Mesendoderm (in vitro differentiated cells): ENCODE data around the gene PDE9A.

Source experiments
- DNase-seq: peaks from one replicate; pipeline ENCODE4 v3.0.0; 2013
- H2AK5ac ChIP-seq: 2 replicates; pipeline ENCODE4 v1.6.1; 2013; ENCODE audit warnings: low read length, inconsistent platforms
- H2BK120ac ChIP-seq: 2 replicates; pipeline ENCODE4 v1.6.1; 2013; ENCODE audit warnings: low read depth, mild to moderate bottlenecking, low read length, moderate library complexity, mixed read lengths
- H2BK15ac ChIP-seq: replicated peaks from 2 replicates; pipeline ENCODE4 v1.6.1; 2013; ENCODE audit warnings: low read depth, mild to moderate bottlenecking, moderate library complexity
- H2BK5ac ChIP-seq: 2 replicates; pipeline ENCODE4 v1.6.1; 2013; ENCODE audit warnings: low read length, inconsistent platforms
- H3K18ac ChIP-seq: 2 replicates; pipeline ENCODE4 v1.6.1; 2013; ENCODE audit warnings: mild to moderate bottlenecking, low read length, mixed read lengths
- H3K23ac ChIP-seq: one replicate; pipeline ENCODE4 v1.6.1; 2013; ENCODE audit warnings: low read length
- H3K27ac ChIP-seq: 2 replicates; pipeline ENCODE4 v1.5.1; 2013; ENCODE audit warnings: low read depth, mild to moderate bottlenecking, inconsistent platforms, low read length, moderate library complexity
- H3K27me3 ChIP-seq: 2 replicates; pipeline ENCODE4 v1.6.1; 2013; ENCODE audit warnings: low read length, control low read depth, mild to moderate bottlenecking, inconsistent platforms; ENCODE audit not compliant: insufficient read depth, poor library complexity
- H3K36me3 ChIP-seq: 2 replicates; pipeline ENCODE4 v1.6.1; 2013; ENCODE audit warnings: low read length, inconsistent platforms; ENCODE audit not compliant: control insufficient read depth, insufficient read depth
- H3K4ac ChIP-seq: one replicate; pipeline ENCODE4 v1.6.1; 2013; ENCODE audit warnings: low read depth, mild to moderate bottlenecking, low read length, moderate library complexity
- H3K4me1 ChIP-seq: 2 replicates; pipeline ENCODE4 v1.6.1; 2013; ENCODE audit warnings: low read depth, low read length, inconsistent platforms; ENCODE audit not compliant: control insufficient read depth
- H3K4me2 ChIP-seq: 2 replicates; pipeline ENCODE4 v1.6.1; 2013; ENCODE audit warnings: low read length
- H3K4me3 ChIP-seq: 2 replicates; pipeline ENCODE4 v1.5.1; 2013; ENCODE audit warnings: mild to moderate bottlenecking, low read length
- H3K56ac ChIP-seq: one replicate; pipeline ENCODE4 v1.6.1; 2013; ENCODE audit warnings: low read length
- H3K79me1 ChIP-seq: 2 replicates; pipeline ENCODE4 v1.6.1; 2013; ENCODE audit warnings: low read length, inconsistent platforms
- H3K79me2 ChIP-seq: 2 replicates; pipeline ENCODE4 v1.6.1; 2013; ENCODE audit warnings: mild to moderate bottlenecking, low read length; ENCODE audit not compliant: control insufficient read depth, insufficient read depth
- H3K9ac ChIP-seq: 2 replicates; pipeline ENCODE4 v1.6.1; 2013; ENCODE audit warnings: low read length, inconsistent platforms
- H4K5ac ChIP-seq: one replicate; pipeline ENCODE4 v1.6.1; 2013; ENCODE audit warnings: low read length
- H4K8ac ChIP-seq: one replicate; pipeline ENCODE4 v1.6.1; 2013; ENCODE audit warnings: low read depth, mild to moderate bottlenecking, control low read depth, low read length, moderate library complexity
- WGBS: extraction: QIAGEN DNeasy Blood & Tissue Kit; methylation state at CpG from one replicate; pipeline ENCODE4 v1.1.7; 2013; ENCODE audit warnings: low lambda C conversion rate, missing lambda C conversion rate; ENCODE audit not compliant: insufficient coverage; ENCODE audit errors: extremely low coverage; 5-methylcytosine and 5-hydroxymethylcytosine counted together

PDE9A gene

GRCh38 chr21:42751866-42752265 is 98.4 kb downstream of the PDE9A start:
- Histone ChIP-seq H4K5ac (no peak overlapping the region), H3K4me2 (no peak overlapping the region), H2BK120ac (no peak overlapping the region), H3K56ac (no peak overlapping the region), H2BK15ac (no peak overlapping the region), H3K27me3 (no peaks in the 10 kb centered on the region), H3K79me1 (no peaks in the 10 kb centered on the region), H3K23ac (no peak overlapping the region), H3K27ac (no peak overlapping the region), H3K4me1 (no peaks in the 10 kb centered on the region), H3K36me3 (peaks cover 1% of the 10 kb centered on the region), H3K9ac (no peak overlapping the region), H2BK5ac (no peak overlapping the region), H3K18ac (no peak overlapping the region), H2AK5ac (no peak overlapping the region), H3K4ac (no peak overlapping the region), H3K79me2 (no peaks in the 10 kb centered on the region), H3K4me3 (no peak overlapping the region), H4K8ac (no peak overlapping the region)
- no peak for DNase-seq
- WGBS: no CpG with 5 or more reads among the region's 9 CpGs

- H3K23ac ChIP-seq: no peak overlapping the region
- DNase-seq: no peak
- no peak overlapping the region for H2BK15ac ChIP-seq
- H3K4me3 ChIP-seq: no peak overlapping the region
- no peak overlapping the region for H2AK5ac ChIP-seq
- no peak overlapping the region for H3K56ac ChIP-seq
- H3K27ac ChIP-seq: no peak overlapping the region
- H3K4ac ChIP-seq: no peak overlapping the region
- H3K9ac ChIP-seq: no peak overlapping the region
- no peaks in the 10 kb centered on the region for H3K79me1 ChIP-seq
- H4K8ac ChIP-seq: no peak overlapping the region
- no peaks in the 10 kb centered on the region for H3K27me3 ChIP-seq
- no peaks in the 10 kb centered on the region for H3K4me1 ChIP-seq
- WGBS: no CpG with 5 or more reads among the region's 15 CpGs
- H3K36me3 ChIP-seq: peaks cover 1% of the 10 kb centered on the region
- H2BK5ac ChIP-seq: no peak overlapping the region
- H3K79me2 ChIP-seq: no peaks in the 10 kb centered on the region
- no peak overlapping the region for H4K5ac ChIP-seq
- no peak overlapping the region for H3K18ac ChIP-seq
- H2BK120ac ChIP-seq: no peak overlapping the region
- H3K4me2 ChIP-seq: no peak overlapping the region
These were observed 100.4 kb downstream of the PDE9A start for GRCh38 chr21:42753804-42754203.

DNA sequence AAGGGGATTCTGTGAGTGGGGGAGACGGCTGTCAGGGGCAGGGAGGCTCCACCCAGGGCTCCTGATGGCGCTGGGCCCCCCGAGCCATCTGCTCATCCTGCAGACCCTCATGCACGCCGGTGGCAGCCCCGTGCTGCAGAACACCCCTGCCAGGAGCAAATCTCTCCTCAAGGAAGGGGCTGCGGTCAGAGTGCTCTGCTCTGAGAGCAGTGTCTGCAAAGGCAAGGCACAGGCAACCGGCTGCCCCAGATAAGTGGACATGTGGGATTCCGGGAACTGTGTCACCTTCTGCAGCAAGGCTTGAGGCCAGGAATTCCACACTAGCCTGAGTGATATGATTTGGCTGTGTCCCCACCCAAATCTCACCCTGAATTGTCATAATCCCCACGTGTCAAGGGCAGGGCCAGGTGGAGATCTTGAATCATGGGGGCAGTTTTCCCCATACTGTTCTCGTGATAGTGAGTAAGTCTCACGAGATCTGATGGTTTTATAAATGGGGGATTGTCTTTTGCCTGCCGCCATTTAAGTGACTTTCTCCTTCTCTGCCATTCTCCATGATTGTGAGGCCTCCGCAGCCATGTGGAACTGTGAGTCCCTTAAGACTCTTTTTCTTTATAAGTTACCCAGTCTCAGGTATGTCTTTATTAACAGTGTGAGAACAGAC is 101.0 kb downstream of the PDE9A start:
- peak; percentile 8 for DNase-seq
- Histone ChIP-seq H3K79me2 (no peaks in the 10 kb centered on the region), H3K27ac (no peak overlapping the region), H2BK120ac (no peak overlapping the region), H3K4me3 (no peak overlapping the region), H3K4me2 (no peak overlapping the region), H3K56ac (no peak overlapping the region), H3K79me1 (no peaks in the 10 kb centered on the region), H2AK5ac (no peak overlapping the region), H4K5ac (no peak overlapping the region), H3K4me1 (no peaks in the 10 kb centered on the region), H2BK15ac (no peak overlapping the region), H3K36me3 (peaks cover 3% of the 10 kb centered on the region), H3K23ac (no peak overlapping the region), H2BK5ac (no peak overlapping the region), H3K27me3 (no peaks in the 10 kb centered on the region), H4K8ac (no peak overlapping the region), H3K4ac (no peak overlapping the region), H3K18ac (no peak overlapping the region), H3K9ac (no peak overlapping the region)
- WGBS: no CpG with 5 or more reads among the region's 14 CpGs

DNA sequence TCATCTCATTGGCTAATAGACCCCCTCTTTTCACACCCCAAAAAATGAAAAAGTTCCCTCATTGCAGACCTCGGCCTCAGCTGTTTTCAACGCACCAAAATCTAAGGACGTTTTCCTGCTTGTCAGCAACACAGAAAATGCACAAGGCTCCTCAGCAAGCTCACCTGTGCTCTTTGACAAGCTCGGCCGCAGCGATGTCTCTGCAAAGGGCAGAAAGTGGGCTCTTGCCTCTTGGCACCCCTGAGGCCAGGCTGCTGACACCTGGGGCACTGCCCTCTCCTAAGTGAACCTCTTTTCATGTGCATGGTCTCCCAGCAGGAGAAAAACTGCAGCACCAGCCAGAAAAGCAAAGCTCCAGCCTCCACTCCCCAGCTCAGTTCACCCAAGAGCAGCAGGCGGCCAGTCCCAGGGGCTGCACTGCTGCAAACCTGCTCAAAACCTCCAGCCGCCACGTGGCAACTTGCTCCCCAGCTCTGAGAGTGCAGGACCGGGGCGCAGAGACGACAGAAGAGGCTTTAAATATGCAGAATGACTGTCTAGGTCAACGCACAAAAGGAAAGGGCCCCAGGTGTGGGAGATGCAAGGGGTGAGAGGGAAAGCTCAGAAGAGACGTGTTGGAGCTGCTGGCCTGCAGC is 101.7 kb downstream of the PDE9A start:
- no peaks in the 10 kb centered on the region for H3K79me1 ChIP-seq
- H2BK15ac ChIP-seq: no peak overlapping the region
- no peak overlapping the region for H4K8ac ChIP-seq
- no peak overlapping the region for H3K27ac ChIP-seq
- no peak overlapping the region for H2BK5ac ChIP-seq
- H3K56ac ChIP-seq: no peak overlapping the region
- no peak overlapping the region for H3K4me3 ChIP-seq
- no CpG with 5 or more reads among the region's 14 CpGs for WGBS
- H3K27me3 ChIP-seq: no peaks in the 10 kb centered on the region
- H3K4ac ChIP-seq: no peak overlapping the region
- H3K18ac ChIP-seq: no peak overlapping the region
- H2BK120ac ChIP-seq: no peak overlapping the region
- H3K4me1 ChIP-seq: no peaks in the 10 kb centered on the region
- no peak overlapping the region for H3K9ac ChIP-seq
- H3K23ac ChIP-seq: no peak overlapping the region
- H3K79me2 ChIP-seq: no peaks in the 10 kb centered on the region
- H3K4me2 ChIP-seq: no peak overlapping the region
- peaks cover 3% of the 10 kb centered on the region for H3K36me3 ChIP-seq
- H2AK5ac ChIP-seq: no peak overlapping the region
- no peak overlapping the region for H4K5ac ChIP-seq
- DNase-seq: no peak

DNA sequence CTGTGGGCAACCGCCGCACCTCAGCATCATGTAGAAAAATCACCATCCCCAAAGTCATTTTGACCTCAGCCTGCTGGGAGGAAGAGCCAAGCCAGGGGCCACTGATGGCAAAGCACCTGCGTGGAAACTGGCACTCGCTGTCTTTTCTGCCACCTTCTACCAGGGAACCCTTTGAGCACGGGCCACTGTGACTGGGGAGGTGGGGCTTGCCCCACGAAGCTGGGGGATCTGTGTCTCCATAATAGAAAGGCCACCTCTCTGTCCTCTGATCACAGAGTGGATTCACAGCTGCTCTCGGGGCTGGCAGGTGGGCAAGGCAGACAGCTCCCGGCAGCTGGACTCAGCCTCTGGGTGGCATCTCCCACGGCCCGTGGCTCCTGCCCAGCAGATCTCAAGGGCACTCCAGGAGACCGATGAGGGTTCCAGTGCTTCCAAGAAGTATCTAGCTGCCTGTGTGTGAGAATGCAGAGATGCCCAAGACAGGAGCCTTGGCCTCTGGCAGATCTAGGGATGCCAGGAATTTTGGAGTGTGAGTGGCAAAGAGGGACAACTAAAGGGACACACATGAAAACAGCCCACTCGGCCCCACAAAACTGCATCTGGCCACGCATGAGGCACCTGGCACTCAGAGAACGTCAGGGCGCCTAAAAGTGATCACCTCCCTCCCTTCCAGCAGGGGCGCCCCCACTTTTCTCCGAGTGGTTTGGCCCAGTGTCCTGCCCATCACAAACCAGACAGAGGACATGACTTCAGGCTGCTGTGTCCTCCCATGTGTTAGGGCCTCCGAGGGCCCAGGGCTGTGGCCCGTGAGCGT is 102.6 kb downstream of the PDE9A start:
- H2BK5ac ChIP-seq: no peak overlapping the region
- no peak overlapping the region for H2BK120ac ChIP-seq
- no peak for DNase-seq
- H3K18ac ChIP-seq: no peak overlapping the region
- H3K56ac ChIP-seq: no peak overlapping the region
- no peaks in the 10 kb centered on the region for H3K4me1 ChIP-seq
- H3K27ac ChIP-seq: no peak overlapping the region
- H3K79me1 ChIP-seq: no peaks in the 10 kb centered on the region
- H3K4ac ChIP-seq: no peak overlapping the region
- H3K79me2 ChIP-seq: no peaks in the 10 kb centered on the region
- no peak overlapping the region for H3K4me2 ChIP-seq
- H3K4me3 ChIP-seq: no peak overlapping the region
- no peak overlapping the region for H4K5ac ChIP-seq
- H2AK5ac ChIP-seq: no peak overlapping the region
- peaks cover 3% of the 10 kb centered on the region for H3K36me3 ChIP-seq
- no peak overlapping the region for H3K23ac ChIP-seq
- no peak overlapping the region for H2BK15ac ChIP-seq
- no CpG with 5 or more reads among the region's 20 CpGs for WGBS
- no peaks in the 10 kb centered on the region for H3K27me3 ChIP-seq
- no peak overlapping the region for H4K8ac ChIP-seq
- H3K9ac ChIP-seq: no peak overlapping the region
